Measurements from ENCODE around the gene POLR2E. TPM values are rescaled to one million over a fixed set of nuclear protein-coding genes. Genes with fewer than 3 reads are reported as not detected.
A peak's percentile ranks its signal among the peaks of the same experiment; 100 is the strongest.

Gene POLR2E
- total RNA-seq, 1 donor from 2014 or later: 125 TPM

GRCh38 chr19:1113030-1113985, 18.1 kb upstream of the POLR2E start:
- DNase-seq (ENCODE audit: low spot score): peak; percentile 95
- intact Hi-C loops (cut with DNase I): loop anchor here (5.0 kb wide), 1 partner anchor 79 kb away; no protein-coding TSS in a partner anchor

- no peak for DNase-seq (ENCODE audit: low spot score)
- intact Hi-C loops (cut with DNase I): loop anchor here (5.0 kb wide), 1 partner anchor 80 kb away; no protein-coding TSS in a partner anchor
Observed at GRCh38 chr19:1112268-1113029, 17.3 kb upstream of the POLR2E start.

DNA sequence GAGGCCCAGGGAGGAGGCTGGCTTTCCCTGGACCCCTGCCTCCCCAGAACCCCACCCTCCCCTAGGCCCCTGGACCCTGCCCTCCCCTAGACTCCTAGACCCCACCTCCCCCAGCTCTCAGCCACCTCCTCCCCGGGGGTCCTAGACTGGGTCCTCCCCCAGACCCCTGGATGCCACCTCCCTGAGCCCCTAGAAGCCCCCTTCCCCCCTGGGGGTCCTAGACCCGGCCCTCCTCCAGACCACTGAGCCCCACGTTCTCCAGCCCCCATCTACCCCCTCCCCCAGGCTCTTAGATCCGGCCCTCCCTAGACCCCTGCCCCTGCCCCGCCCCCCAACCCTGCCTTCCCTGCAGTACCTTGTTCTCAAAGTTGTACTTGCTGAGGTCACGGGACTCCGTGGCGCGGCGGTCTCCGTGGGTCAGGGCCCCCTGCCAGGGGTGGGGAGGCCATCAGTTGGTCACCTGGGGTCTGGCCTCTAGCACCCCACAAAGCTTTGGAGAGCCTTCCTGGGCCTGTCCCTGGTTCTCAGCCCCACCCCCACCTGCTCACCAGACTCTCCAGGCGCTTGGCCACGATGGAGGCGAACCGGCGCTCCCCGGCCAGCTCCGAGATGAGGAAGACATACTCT, 16.6 kb upstream of the POLR2E start:
- intact Hi-C loops (cut with DNase I): loop anchor here (5.0 kb wide), 1 partner anchor 81 kb away; no protein-coding TSS in a partner anchor
- no peak for DNase-seq (ENCODE audit: low spot score)

GRCh38 chr19:1110809-1111640, 15.8 kb upstream of the POLR2E start:
- intact Hi-C loops (cut with DNase I): loop anchor here (5.0 kb wide), 1 partner anchor 81 kb away; no protein-coding TSS in a partner anchor
- DNase-seq (ENCODE audit: low spot score): no peak

DNA sequence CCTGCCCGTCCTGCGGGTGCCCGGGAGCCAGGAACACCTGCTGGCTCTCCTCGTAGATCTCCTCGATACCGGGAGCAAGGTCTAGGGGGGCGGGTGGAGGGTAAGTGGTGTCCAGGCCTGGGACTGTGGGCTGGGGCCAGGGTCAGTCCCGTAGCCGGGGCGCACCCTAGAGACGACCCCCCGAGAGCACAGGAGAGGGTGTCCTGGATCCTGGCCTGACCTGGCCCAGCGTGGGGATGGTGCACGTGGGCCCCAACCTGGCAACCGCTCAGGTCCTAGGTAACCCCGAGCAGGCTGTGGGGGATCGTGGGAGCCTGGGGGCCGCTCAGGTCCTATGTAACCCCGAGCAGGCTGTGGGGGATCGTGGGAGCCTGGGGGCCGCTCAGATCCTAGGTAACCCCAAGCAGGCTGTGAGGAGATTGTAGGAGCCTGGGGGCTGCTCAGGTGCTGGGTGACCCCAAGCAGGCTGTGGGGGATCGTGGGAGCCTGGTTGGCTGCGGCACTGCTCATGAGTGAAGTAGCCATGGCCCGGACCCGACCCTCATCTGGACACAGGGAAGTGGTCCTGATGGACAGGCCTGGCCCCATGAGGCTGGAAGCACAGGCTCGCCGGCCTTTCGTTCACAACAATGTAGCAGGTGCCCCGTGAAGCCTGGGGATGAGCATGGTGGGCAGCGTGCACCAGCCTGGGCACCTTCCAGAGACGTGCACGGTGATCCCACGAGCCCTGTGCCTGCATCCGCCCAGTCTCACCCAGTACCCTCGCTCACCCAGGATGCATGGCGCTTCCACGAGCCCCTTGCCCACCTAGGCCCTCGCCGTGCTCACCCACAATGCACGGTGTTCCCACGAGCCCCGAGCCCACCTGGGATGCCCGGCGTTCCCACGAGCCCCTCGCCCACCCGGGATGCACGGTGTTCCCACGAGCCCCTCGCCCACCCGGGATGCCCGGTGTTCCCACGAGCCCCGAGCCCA, 14.8 kb upstream of the POLR2E start:
- intact Hi-C loops (cut with DNase I): loop anchor here (5.0 kb wide), 1 partner anchor 82 kb away; no protein-coding TSS in a partner anchor
- no peak for DNase-seq (ENCODE audit: low spot score)

DNA sequence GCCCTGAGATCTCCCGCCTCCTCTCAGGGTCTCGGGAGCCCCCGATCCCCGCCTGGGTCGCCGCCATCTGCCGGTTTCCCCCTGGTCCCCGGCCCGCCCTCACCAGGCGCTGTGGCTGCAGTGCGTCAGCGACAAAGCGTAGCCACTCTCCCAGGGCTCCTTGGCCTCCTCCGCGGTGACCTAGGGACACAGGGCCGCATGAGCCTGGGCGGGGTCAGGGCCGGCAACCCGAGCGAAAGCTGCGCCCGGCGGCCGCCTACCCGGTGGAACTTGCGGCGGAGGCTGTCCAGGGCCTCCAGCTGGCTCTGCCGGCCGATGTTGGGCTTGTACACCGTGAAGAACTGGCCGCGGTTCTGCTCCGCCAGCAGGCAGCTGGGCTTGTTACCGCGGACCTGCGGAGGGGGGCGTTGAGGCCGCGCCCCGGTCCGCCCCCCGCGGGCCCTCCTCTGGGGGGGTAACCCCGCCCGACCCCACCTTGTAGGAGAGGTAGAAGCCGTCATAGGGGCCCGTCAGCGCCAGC, 13.9 kb upstream of the POLR2E start:
- no peak for DNase-seq (ENCODE audit: low spot score)
- intact Hi-C loops (cut with DNase I): no loop called here

GRCh38 chr19:1108291-1109031, 13.3 kb upstream of the POLR2E start:
- DNase-seq (ENCODE audit: low spot score): no peak
- intact Hi-C loops (cut with DNase I): no loop called here

DNA sequence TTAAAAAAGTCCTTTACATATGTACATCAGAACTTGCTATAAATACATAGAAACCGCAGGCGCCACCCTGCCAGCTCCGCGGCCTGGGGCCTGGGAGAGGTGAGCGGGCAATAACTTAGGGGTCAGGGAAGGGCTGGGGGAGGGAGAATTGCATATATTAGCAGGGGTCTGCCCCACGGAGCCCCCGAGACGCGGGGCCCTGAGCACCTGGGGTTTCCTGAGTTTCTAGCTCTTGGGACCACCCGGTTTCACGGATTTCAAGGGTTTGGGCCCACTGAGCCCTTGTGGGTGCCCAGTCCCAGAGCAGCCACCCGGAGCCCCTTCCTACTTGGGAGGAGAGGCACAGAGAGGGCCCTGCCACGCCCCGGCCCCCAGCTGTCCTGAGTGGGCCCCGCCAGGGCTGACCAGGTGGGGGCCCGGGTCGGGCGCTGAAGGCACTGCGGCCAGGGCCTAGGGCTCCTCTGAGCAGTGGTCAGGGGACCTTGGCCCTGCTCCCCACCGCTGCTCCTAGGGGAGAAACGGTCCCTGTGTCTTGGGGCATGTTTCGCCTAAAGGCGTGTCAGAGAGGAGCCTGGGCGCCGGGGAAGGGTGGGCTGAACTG, 12.6 kb upstream of the POLR2E start:
- DNase-seq (ENCODE audit: low spot score): no peak
- intact Hi-C loops (cut with DNase I): no loop called here

GRCh38 chr19:1106841-1107660, 11.9 kb upstream of the POLR2E start:
- no peak for DNase-seq (ENCODE audit: low spot score)
- intact Hi-C loops (cut with DNase I): no loop called here

DNA sequence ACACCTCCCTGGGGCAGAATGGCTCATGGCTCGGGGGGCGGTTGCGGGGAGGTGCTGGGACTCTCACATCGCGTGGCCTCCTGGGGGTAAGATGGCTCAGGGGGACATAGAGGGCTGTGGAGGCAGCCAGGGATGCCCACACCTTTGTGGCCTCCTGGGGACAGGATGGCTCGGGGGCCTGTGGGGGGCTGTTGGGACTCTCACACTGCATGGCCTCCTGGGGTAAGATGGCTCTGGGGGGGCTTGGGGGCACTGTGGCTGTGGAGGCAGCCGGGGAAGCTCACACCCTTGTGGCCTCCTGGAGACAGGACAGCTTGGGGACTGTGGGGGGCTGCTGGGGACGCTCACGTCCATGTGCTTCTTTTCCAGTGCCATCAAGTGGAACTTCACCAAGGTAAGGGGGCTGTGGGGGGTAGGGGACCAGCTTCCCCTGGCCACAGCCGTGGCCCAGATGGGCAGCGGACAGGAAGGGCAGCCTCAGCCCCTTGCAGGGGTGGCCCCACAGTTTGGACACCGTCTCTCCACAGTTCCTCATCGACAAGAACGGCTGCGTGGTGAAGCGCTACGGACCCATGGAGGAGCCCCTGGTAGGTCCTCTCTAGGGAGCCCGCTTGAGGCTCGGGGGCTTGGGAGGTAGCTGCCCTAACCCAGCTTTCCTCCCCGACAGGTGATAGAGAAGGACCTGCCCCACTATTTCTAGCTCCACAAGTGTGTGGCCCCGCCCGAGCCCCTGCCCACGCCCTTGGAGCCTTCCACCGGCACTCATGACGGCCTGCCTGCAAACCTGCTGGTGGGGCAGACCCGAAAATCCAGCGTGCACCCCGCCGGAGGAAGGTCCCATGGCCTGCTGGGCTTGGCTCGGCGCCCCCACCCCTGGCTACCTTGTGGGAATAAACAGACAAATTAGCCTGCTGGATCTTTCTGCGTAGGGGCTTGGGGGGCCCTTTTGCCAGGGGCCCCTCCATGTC, 11.0 kb upstream of the POLR2E start:
- no peak for DNase-seq (ENCODE audit: low spot score)
- intact Hi-C loops (cut with DNase I): no loop called here

- intact Hi-C loops (cut with DNase I): no loop called here
- DNase-seq (ENCODE audit: low spot score): no peak
Observed at GRCh38 chr19:1105008-1105872, 10.1 kb upstream of the POLR2E start.

DNA sequence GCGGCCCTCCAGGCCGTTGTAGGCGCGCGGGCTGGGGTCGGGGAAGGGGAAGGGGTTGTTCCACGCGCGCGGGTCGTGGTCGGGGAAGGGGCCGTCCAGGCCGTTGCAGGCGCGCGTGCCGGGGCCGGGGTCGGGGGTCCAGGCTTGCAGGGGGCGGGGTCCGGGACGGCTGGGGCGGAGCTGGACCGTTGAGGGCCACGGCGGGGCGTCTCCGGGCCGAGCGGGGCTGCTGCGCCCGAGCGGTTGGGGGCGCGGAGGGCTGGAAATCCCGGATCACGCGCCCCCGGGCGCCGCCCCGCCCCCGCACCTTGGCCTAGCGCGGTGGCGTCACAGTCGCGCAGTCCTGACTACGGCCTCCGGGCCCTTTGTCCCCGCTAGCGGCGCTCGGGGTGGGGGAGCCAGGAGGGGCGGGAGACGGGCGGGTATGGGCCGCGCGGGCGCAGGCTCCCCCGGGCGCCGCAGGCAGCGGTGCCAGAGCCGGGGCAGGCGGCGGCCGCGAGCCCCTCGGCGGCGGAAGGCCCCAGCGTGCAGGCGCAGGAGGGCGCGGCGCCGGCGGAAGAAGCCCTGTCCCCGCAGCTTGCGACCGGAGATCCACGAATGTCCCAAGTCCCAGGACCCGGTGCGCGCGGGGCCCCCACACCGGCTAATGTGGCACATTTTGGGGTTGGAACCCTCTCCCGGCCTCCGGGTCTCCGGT, 9.3 kb upstream of the POLR2E start:
- no peak for DNase-seq (ENCODE audit: low spot score)
- intact Hi-C loops (cut with DNase I): no loop called here

DNA sequence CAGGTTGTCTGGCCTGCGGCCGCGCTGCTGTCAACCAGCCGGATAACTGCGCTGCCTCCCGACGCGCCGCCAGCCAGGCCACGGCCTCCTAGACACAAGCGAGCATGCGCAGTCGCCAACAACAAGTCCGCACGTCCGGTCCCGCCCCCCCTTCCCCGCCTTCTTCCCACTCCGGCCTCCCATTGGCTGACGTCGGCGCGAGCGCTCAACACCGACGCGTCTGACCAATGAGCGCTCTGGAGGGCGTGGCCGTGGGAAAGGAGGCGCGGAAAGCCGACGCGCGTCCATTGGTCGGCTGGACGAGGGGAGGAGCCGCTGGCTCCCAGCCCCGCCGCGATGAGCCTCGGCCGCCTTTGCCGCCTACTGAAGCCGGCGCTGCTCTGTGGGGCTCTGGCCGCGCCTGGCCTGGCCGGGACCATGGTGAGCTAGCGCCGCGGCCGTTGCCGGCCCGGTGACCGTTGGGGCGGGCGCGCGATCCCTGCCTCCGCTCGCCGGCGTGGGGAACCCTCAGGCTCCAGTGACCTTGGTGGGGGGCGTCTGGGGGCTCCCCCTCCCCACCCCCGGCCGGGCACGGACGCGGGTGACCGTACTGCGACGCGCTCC, 8.6 kb upstream of the POLR2E start, which contains the start of gene GPX4:
Gene GPX4, plus strand, starts transcription at position 287 of the 603 bp plus-strand sequence. Its CDS starts 50 bp downstream, at position 337.
- intact Hi-C loops (cut with DNase I): loop anchor here (2.0 kb wide), 2 partner anchors 51 to 83 kb away; partner anchors contain the start of genes RNU6-2 and TMEM259
- peak; percentile 99 for DNase-seq (ENCODE audit: low spot score)
